Omental fat pad (tissue), 4 donors: Measurements from ENCODE around the gene CD70. TPM values are rescaled to one million over a fixed set of nuclear protein-coding genes. Genes with fewer than 3 reads are reported as not detected.

Source experiments
- ATAC-seq: fragments of 150-250 bp; one replicate; pipeline ENCODE4 v1.9.1; 2016; ENCODE audit warnings: mild to moderate bottlenecking, moderate library complexity; ENCODE audit not compliant: low FRiP score
- DNase-seq: peaks from one replicate; pipeline ENCODE4 v3.0.0-alpha.2; 2019; ENCODE audit warnings: low spot score
- total RNA-seq, 4 donors: library from RNA; depleted of rRNA; stranded (reverse); fragments of >200 nt; gene quantifications; one replicate each; pipeline ENCODE4 v1.1.0, GENCODE V29; 2016
- TF ChIP-seq, protein P1 (sequence below), 3 donors: fragments of 450-650 bp; IDR thresholded peaks; one replicate each; pipeline ENCODE4 v1.5.1; 2016 to 2017; ENCODE audit warnings: antibody characterized with exemption in 3 of 3, mild to moderate bottlenecking in 3 of 3, moderate library complexity in 2 of 3

CD70 gene
- total RNA-seq, 4 donors from 2014 or later, result not detected

DNA sequence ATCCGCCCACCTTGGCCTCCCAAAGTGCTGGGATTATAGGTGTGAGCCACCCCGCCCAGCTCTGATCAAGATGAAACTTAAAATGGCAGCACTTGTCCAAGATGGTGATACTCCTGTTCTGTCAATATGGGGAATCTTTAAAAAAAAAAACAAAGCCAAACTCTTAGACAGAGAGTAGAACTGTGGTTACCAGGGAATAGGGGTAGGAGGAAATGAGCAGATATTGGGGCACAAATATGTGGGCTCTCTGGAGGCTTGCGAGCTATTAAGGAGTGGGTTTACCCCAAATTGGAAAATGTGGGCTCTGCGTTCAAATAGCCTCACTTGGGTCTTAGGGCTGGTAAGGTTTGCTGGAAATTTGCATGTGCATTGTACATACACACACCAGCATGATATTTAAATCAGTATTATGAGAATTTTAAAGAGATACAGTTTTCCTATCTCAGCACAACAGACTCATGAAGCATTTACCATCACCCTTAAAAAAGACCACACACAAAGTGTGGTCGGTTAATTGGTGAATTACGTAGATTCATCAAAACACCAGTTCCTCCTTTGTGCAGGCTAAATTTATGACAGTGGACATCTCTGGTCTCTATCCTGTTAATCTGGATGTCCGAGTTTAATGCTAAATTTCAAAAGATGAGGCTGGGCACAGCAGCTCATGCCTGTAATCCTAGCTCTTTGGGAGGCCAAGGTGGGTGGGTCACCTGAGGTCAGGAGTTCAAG lies 11.3 kb downstream of the CD70 start:
- DNase-seq (no peak), ATAC-seq (no peak)
- TF ChIP-seq, protein P1, sequence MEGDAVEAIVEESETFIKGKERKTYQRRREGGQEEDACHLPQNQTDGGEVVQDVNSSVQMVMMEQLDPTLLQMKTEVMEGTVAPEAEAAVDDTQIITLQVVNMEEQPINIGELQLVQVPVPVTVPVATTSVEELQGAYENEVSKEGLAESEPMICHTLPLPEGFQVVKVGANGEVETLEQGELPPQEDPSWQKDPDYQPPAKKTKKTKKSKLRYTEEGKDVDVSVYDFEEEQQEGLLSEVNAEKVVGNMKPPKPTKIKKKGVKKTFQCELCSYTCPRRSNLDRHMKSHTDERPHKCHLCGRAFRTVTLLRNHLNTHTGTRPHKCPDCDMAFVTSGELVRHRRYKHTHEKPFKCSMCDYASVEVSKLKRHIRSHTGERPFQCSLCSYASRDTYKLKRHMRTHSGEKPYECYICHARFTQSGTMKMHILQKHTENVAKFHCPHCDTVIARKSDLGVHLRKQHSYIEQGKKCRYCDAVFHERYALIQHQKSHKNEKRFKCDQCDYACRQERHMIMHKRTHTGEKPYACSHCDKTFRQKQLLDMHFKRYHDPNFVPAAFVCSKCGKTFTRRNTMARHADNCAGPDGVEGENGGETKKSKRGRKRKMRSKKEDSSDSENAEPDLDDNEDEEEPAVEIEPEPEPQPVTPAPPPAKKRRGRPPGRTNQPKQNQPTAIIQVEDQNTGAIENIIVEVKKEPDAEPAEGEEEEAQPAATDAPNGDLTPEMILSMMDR (IDR thresholded peaks at IDR 0.05), result no peak

DNA sequence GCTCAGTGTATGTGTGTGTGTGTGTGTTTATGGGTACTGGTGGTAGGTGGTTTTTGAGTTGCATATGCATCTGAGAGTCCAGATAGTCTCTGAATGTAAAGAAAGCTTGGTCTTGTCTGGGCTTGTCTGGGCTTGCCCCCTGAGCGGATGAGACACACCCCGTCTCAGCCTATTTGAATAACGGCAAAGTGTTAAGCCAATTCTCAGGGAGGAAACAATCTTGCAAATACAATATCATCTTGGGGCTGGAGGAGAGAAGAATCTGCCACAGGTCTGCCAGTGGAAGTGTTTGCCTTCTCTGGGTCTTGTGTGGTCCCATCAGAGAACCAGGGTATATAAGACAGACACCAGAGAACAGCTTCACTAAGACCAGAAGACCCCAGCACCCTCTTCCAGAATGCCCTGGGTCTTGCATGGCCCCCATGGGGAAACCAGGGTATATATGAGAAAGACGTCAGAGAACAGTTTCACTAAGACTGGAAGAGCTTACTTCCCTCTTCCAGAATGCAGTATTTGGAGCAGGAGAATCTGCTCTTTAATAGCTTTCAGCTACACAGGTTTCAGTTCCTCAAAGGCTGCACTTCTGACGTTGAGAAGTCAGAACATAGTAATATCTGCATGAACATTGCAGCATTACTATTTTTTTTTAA lies 13.3 kb downstream of the CD70 start:
- no peak for ATAC-seq
- TF ChIP-seq, protein P1 (IDR thresholded peaks at IDR 0.05), result no peak
- no peak for DNase-seq

DNA sequence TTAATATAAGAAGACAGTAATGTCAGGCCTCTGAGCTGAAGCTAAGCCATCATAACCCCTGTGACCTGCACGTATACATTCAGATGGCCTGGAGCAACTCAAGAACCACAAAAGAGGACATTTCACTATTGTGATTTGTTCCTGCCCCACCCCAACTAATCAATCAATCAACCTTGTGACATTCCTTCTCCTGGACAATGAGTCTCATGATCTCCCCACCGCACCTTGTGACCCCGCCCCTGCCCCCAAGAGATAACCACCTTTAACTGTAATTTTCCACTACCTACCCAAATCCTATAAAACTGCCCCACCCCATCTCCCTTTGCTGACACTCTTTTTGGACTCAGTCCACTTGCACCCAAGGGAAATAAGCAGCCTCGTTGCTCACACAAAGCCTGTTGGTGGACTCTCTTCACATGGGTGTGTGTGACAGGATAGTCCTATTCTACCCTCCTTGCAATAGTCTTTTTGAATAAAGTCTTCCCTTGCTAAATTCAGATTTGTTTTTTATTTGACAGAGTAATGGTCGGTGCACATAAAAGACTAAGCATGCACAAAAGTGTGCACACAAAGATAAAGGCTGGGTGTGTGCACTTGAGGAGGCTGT lies 14.0 kb downstream of the CD70 start:
- DNase-seq (no peak), ATAC-seq (no peak)
- TF ChIP-seq, protein P1 (IDR thresholded peaks at IDR 0.05), result no peak

DNA sequence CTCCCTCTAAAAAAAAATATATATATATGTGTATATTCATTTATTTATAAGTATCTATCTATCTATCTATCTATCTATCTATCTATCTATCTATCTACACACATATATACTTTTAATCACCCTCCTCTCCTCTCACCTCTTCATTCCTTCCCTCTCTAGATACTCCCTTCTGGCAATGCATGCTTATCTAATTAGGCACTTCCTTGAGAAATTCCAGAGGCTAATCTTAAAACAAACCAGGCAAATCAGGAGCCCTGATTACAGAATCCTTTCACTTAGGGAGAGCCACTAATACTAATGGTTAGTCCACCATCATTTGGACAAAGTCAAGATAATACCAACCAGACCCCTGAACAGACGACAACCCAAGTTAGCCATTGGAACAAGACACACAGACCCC lies 17.6 kb downstream of the CD70 start:
- TF ChIP-seq, protein P1 (IDR thresholded peaks at IDR 0.05), result no peak
- DNase-seq (no peak), ATAC-seq (no peak)

DNA sequence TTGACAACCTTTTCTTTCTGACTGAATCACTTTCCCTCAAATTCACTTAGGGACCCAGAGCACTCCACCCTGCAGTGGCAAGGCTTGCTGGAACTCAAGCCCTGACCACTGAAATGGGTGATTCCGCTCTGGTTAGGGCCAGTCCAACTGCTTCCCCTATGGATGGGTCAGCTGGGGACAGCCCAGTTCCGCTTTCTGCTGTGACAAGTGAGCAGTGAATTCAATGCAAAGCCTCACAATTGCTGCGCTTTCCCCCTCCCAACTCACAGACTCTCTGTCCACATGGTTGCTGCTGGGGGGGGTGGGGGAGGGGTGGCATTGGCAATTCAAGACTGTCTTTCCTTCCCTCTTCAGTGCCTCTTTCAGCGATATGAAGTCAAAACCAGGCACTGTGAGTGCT lies 18.7 kb downstream of the CD70 start:
- DNase-seq (no peak), ATAC-seq (no peak)
- TF ChIP-seq, protein P1 (IDR thresholded peaks at IDR 0.05), result no peak

DNA sequence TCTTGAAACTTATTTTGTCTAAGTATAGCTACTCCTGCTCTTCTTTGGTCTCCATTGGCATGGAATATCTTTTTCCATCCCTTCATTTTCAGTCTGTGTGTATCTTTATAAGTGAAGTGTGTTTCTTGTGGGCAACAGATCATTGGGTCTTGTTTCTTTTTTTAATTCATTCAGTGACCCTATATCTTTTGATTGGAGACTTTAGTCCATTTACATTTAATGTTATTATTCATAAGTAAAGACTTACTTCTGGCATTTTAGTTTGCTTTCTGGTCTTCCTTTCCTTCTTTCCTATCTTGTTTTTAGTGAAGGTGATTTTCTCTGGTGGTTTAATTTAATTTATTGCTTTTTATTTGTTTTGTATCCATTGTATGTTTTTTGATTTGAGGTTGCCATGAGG lies 19.8 kb downstream of the CD70 start:
- DNase-seq (no peak), ATAC-seq (no peak)
- TF ChIP-seq, protein P1 (IDR thresholded peaks at IDR 0.05), result no peak
